ENCODE data around the gene RHBG. TPM values are rescaled to one million over a fixed set of nuclear protein-coding genes. Genes with fewer than 3 reads are reported as not detected.

RHBG gene
- total RNA-seq, 1 experiment from 2014 or later = 5.7 TPM

- ATAC-seq = no peak
- BruUV-seq (replicated peaks) = no TSS peak
Observed at GRCh38 chr1:156428746-156429288, 59.8 kb downstream of the RHBG start.

More at GRCh38 chr1:156428746-156429288, 59.8 kb downstream of the RHBG start:
- CTCF ChIA-PET = no interaction called here
- Histone ChIP-seq H3K9me3 (ENCODE audit: control insufficient read depth in 1 of 2, insufficient read depth in 1 of 2, low read depth in 1 of 2, low read length in 2 of 2) (no peaks in the 10 kb centered on the region), H3K36me3 (ENCODE audit: control insufficient read depth in 1 of 2, insufficient read depth in 2 of 2, low read length in 2 of 2) (no peaks in the 10 kb centered on the region), H3K9me2 (ENCODE audit: insufficient read depth) (no peaks in the 10 kb centered on the region), H3K4me3 (replicated peaks in 1 of 2; ENCODE audit: low read depth in 1 of 2, low read length in 2 of 2) (no peak overlapping the region), H2AFZ (ENCODE audit: low read depth, low read length, poor library complexity, severe bottlenecking) (no peak overlapping the region), H3K79me2 (ENCODE audit: insufficient read depth, low read length) (no peaks in the 10 kb centered on the region), H4K20me1 (ENCODE audit: insufficient read depth) (no peaks in the 10 kb centered on the region), H3K9ac (ENCODE audit: low read length) (no peak overlapping the region), H3K27ac (ENCODE audit: low read depth, low read length) (no peak overlapping the region), H3K27me3 (ENCODE audit: insufficient read depth, low read length) (peaks cover 8% of the 10 kb centered on the region; the same call in 1 of the 2 replicates), H3K4me2 (ENCODE audit: low read length) (no peak overlapping the region), H3K4me1 (ENCODE audit: control insufficient read depth in 1 of 2, insufficient read depth in 2 of 2, low read length in 2 of 2) (no peaks in the 10 kb centered on the region)
- DNase-seq (ENCODE audit: low read depth, low spot score) = no peak
- RAD21 ChIA-PET (ENCODE audit: low non-redundant PET in 1 of 2, low total read pairs in 2 of 2, uncharacterized antibody in 2 of 2, unreplicated experiment in 2 of 2) = no interaction called here
- intact Hi-C loops (cut with micrococcal nuclease) = no loop called here
- TF ChIP-seq JUND (IDR thresholded peaks at IDR 0.05) = no peak
- TF ChIP-seq ELF1 (IDR thresholded peaks at IDR 0.05; ENCODE audit: borderline replicate concordance, low read depth) = no peak
- TF ChIP-seq YY1 (IDR thresholded peaks at IDR 0.05; ENCODE audit: extremely low read depth, insufficient replicate concordance, low read depth, low read length) = no peak
- TF ChIP-seq REST (IDR thresholded peaks at IDR 0.05; ENCODE audit: low read depth) = no peak
- TF ChIP-seq FOSL1 (IDR thresholded peaks at IDR 0.05; ENCODE audit: low read depth) = no peak
- TF ChIP-seq CEBPB (IDR thresholded peaks at IDR 0.05; ENCODE audit: low read depth) = no peak
- no peak for TF ChIP-seq SIN3A (IDR thresholded peaks at IDR 0.05; ENCODE audit: low read depth)
- no peak for TF ChIP-seq TCF7L2 (IDR thresholded peaks at IDR 0.05; ENCODE audit: borderline replicate concordance, extremely low read depth, insufficient read depth, insufficient read length)
- no peak for TF ChIP-seq ZNF274 (IDR thresholded peaks at IDR 0.05; ENCODE audit: low read depth, low read length)
- no peak for TF ChIP-seq ZFX (IDR thresholded peaks at IDR 0.05)
- TF ChIP-seq RAD21 (IDR thresholded peaks at IDR 0.05; ENCODE audit: low read depth) = no peak
- no peak for TF ChIP-seq EGR1 (IDR thresholded peaks at IDR 0.05; ENCODE audit: low read depth)
- TF ChIP-seq EZH2 (IDR thresholded peaks at IDR 0.05) = no peak
- TF ChIP-seq CBX3 (IDR thresholded peaks at IDR 0.05; ENCODE audit: low read depth) = no peak
- no peak for TF ChIP-seq MAX (IDR thresholded peaks at IDR 0.05)
- no peak for TF ChIP-seq ZBTB33 (IDR thresholded peaks at IDR 0.05; ENCODE audit: extremely low read depth, insufficient replicate concordance, low read length)
- no peak for TF ChIP-seq ATF3 (IDR thresholded peaks at IDR 0.05)
- TF ChIP-seq CTCF (IDR thresholded peaks at IDR 0.05 in 2 of 3, conservative IDR thresholded peaks at IDR 0.05 in 1 of 3; ENCODE audit: borderline replicate concordance in 1 of 3, insufficient read depth in 1 of 3, low read depth in 2 of 3, low read length in 2 of 3) = no peak
- POLR2A ChIA-PET = no interaction called here
